Erythroblast (primary cell): ENCODE measurements around the gene ELAPOR1.

Experiments
- GATA1 ChIP-seq: IDR thresholded peaks from 2 replicates; pipeline ENCODE4 v1.6.1; 2011; ENCODE audit warnings: low read depth, mild to moderate bottlenecking, control low read depth, low read length, moderate library complexity
- POLR2A ChIP-seq: IDR thresholded peaks from 2 replicates; pipeline ENCODE4 v1.6.1; 2011; ENCODE audit warnings: mild to moderate bottlenecking, low read length

DNA sequence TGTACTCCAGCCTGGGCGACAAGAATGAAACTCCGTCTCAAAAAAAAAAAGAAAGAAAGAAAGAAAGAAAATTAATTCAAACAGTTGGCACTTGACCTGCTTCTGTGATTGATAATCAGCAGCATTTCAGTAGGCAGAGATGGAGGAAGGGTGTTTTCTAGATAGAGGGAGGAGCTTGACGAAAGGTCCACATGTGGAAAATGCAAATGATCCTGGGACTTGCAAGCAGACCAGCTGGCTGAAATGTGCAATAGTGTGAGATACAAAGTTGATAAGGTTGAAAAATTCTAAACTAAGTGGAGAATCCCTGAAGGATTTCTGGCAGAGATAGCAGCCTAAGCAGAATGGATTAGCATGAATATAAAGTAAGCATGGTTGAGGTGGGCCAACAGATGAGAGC is 4.2 kb downstream of the ELAPOR1 start:
- TF ChIP-seq POLR2A = no peak
- no peak for TF ChIP-seq GATA1
